HUES6 (cell line): ENCODE measurements around the gene CST1.
"Not testable (repeated sequence)": the region's sequence is repeated elsewhere in the genome, so short reads cannot be mapped to it uniquely, and the experiment has no call there.

Source experiments
- H3K27ac ChIP-seq: 2 replicates; pipeline ENCODE4 v1.7.0; 2013; ENCODE audit warnings: low read depth, mild to moderate bottlenecking, low read length, inconsistent platforms
- H3K27me3 ChIP-seq: 2 replicates; pipeline ENCODE4 v1.6.1; 2013; ENCODE audit warnings: low read length; ENCODE audit not compliant: control insufficient read depth, insufficient read depth
- H3K36me3 ChIP-seq: 2 replicates; pipeline ENCODE4 v1.6.1; 2013; ENCODE audit warnings: low read length; ENCODE audit not compliant: control insufficient read depth, insufficient read depth
- H3K4me1 ChIP-seq: 2 replicates; pipeline ENCODE4 v1.6.1; 2013; ENCODE audit warnings: low read length; ENCODE audit not compliant: control insufficient read depth, insufficient read depth
- H3K4me3 ChIP-seq: 2 replicates; pipeline ENCODE4 v1.5.1; 2013; ENCODE audit warnings: low read depth, low read length
- H3K9ac ChIP-seq: one replicate; pipeline ENCODE4 v1.6.1; 2013; ENCODE audit warnings: mild to moderate bottlenecking, low read length
- H3K9me3 ChIP-seq: 2 replicates; pipeline ENCODE4 v1.6.1; 2013; ENCODE audit warnings: low read depth, low read length; ENCODE audit not compliant: control insufficient read depth, insufficient read depth

CST1 gene

GRCh38 chr20:23755131-23755611 lies 4.4 kb upstream of the CST1 start:
- not testable (repeated sequence) for H3K27ac ChIP-seq, H3K4me3 ChIP-seq, H3K9ac ChIP-seq, H3K36me3 ChIP-seq, H3K9me3 ChIP-seq
- Histone ChIP-seq H3K4me1 (peaks cover 25% of the 10 kb centered on the region; the same call in 1 of the 2 replicates), H3K27me3 (peaks cover 91% of the 10 kb centered on the region)

GRCh38 chr20:23754731-23755130 lies 4.0 kb upstream of the CST1 start:
- Histone ChIP-seq H3K36me3 (no peaks in the 10 kb centered on the region), H3K27me3 (peaks cover 91% of the 10 kb centered on the region), H3K9me3 (no peaks in the 10 kb centered on the region), H3K4me1 (peaks cover 25% of the 10 kb centered on the region; the same call in 1 of the 2 replicates), H3K4me3 (no peak overlapping the region), H3K9ac (no peak overlapping the region), H3K27ac (no peak overlapping the region)

GRCh38 chr20:23753589-23753988 lies 2.9 kb upstream of the CST1 start:
- H3K27ac ChIP-seq, result no peak overlapping the region
- H3K9ac ChIP-seq, result no peak overlapping the region
- no peaks in the 10 kb centered on the region for H3K9me3 ChIP-seq
- no peak overlapping the region for H3K4me3 ChIP-seq
- H3K36me3 ChIP-seq, result no peaks in the 10 kb centered on the region
- peaks cover 22% of the 10 kb centered on the region; the same call in 1 of the 2 replicates for H3K4me1 ChIP-seq
- peaks cover 84% of the 10 kb centered on the region for H3K27me3 ChIP-seq

GRCh38 chr20:23753194-23753548 lies 2.4 kb upstream of the CST1 start:
- H3K36me3 ChIP-seq, result no peaks in the 10 kb centered on the region
- no peak overlapping the region for H3K27ac ChIP-seq
- H3K4me1 ChIP-seq, result peaks cover 22% of the 10 kb centered on the region; the same call in 1 of the 2 replicates
- H3K27me3 ChIP-seq, result peaks cover 83% of the 10 kb centered on the region
- H3K4me3 ChIP-seq, result no peak overlapping the region
- H3K9me3 ChIP-seq, result no peaks in the 10 kb centered on the region
- H3K9ac ChIP-seq, result no peak overlapping the region

- peaks cover 78% of the 10 kb centered on the region for H3K27me3 ChIP-seq
- no peaks in the 10 kb centered on the region for H3K9me3 ChIP-seq
- H3K4me3 ChIP-seq, result no peak overlapping the region
- H3K4me1 ChIP-seq, result peaks cover 22% of the 10 kb centered on the region; the same call in 1 of the 2 replicates
- no peak overlapping the region for H3K27ac ChIP-seq
- H3K9ac ChIP-seq, result no peak overlapping the region
- no peaks in the 10 kb centered on the region for H3K36me3 ChIP-seq
Measured at GRCh38 chr20:23752481-23753193, 1.9 kb upstream of the CST1 start.

GRCh38 chr20:23752019-23752418 lies 1.3 kb upstream of the CST1 start:
- Histone ChIP-seq H3K36me3 (no peaks in the 10 kb centered on the region), H3K4me1 (peaks cover 22% of the 10 kb centered on the region; the same call in 1 of the 2 replicates), H3K4me3 (no peak overlapping the region), H3K9ac (no peak overlapping the region), H3K9me3 (no peaks in the 10 kb centered on the region), H3K27ac (no peak overlapping the region), H3K27me3 (peaks cover 72% of the 10 kb centered on the region)

- Histone ChIP-seq H3K27ac (no peak overlapping the region), H3K4me3 (no peak overlapping the region)
Measured at GRCh38 chr20:23749746-23750145, 989 bp downstream of the CST1 start.

GRCh38 chr20:23748975-23749374 lies 1.8 kb downstream of the CST1 start:
- H3K36me3 ChIP-seq, H3K4me3 ChIP-seq, H3K27ac ChIP-seq, H3K4me1 ChIP-seq, H3K9ac ChIP-seq, H3K9me3 ChIP-seq: not testable (repeated sequence)
- H3K27me3 ChIP-seq, result peaks cover 42% of the 10 kb centered on the region

More at GRCh38 chr20:23749746-23750145, 989 bp downstream of the CST1 start:
- no peaks in the 10 kb centered on the region for H3K9me3 ChIP-seq
- H3K27me3 ChIP-seq, result peaks cover 49% of the 10 kb centered on the region
- peak overlapping the region; percentile 58 for H3K9ac ChIP-seq
- H3K4me1 ChIP-seq, result peaks cover 2% of the 10 kb centered on the region; the same call in 1 of the 2 replicates
- H3K36me3 ChIP-seq, result no peaks in the 10 kb centered on the region

GRCh38 chr20:23747551-23747950 lies 3.2 kb downstream of the CST1 start:
- H3K4me3 ChIP-seq, H3K9me3 ChIP-seq, H3K9ac ChIP-seq, H3K27ac ChIP-seq, H3K4me1 ChIP-seq, H3K36me3 ChIP-seq: not testable (repeated sequence)
- peaks cover 27% of the 10 kb centered on the region for H3K27me3 ChIP-seq

GRCh38 chr20:23747092-23747491 lies 3.6 kb downstream of the CST1 start:
- not testable (repeated sequence) for H3K36me3 ChIP-seq, H3K4me3 ChIP-seq, H3K9ac ChIP-seq, H3K4me1 ChIP-seq, H3K27ac ChIP-seq, H3K9me3 ChIP-seq
- peaks cover 23% of the 10 kb centered on the region for H3K27me3 ChIP-seq

- Histone ChIP-seq H3K9ac (no peak overlapping the region), H3K4me3 (no peak overlapping the region)
Measured at GRCh38 chr20:23746321-23746720, 4.4 kb downstream of the CST1 start.

More at GRCh38 chr20:23746321-23746720, 4.4 kb downstream of the CST1 start:
- Histone ChIP-seq H3K4me1 (no peaks in the 10 kb centered on the region; the same call in 1 of the 2 replicates), H3K27ac (no peak overlapping the region), H3K36me3 (no peaks in the 10 kb centered on the region), H3K9me3 (no peaks in the 10 kb centered on the region), H3K27me3 (peaks cover 18% of the 10 kb centered on the region)
